RWPE1 (cell line): ENCODE data around the gene FNDC11.
"Not testable (repeated sequence)": the region's sequence is repeated elsewhere in the genome, so short reads cannot be mapped to it uniquely, and the experiment has no call there.

Source experiments
- CTCF ChIA-PET: fragments of 350-600 bp; sonication (Branson Sonifier 250); formaldehyde crosslinking; extraction: SDS; loops from one replicate; lab custom pipeline; 2021; lab: Yijun Ruan, JAX
- POLR2A ChIA-PET: fragments of 400-600 bp; formaldehyde crosslinking; extraction: SDS; loops from one replicate; lab custom pipeline; 2020; ENCODE audit warnings: antibody characterized with exemption; ENCODE audit not compliant: low non-redundant PET; lab: Yijun Ruan, JAX
- DNase-seq: peaks from one replicate; pipeline ENCODE4 v3.0.0; 2012; ENCODE audit warnings: low spot score
- H3K27ac ChIP-seq: fragments of 450-650 bp; 2 replicates; pipeline ENCODE4 v1.5.1; 2017
- CTCF ChIP-seq: fragments of 450-650 bp; conservative IDR thresholded peaks from 2 replicates; pipeline ENCODE4 v1.5.1; 2017; ENCODE audit warnings: low read depth, mild to moderate bottlenecking

FNDC11 gene

DNA sequence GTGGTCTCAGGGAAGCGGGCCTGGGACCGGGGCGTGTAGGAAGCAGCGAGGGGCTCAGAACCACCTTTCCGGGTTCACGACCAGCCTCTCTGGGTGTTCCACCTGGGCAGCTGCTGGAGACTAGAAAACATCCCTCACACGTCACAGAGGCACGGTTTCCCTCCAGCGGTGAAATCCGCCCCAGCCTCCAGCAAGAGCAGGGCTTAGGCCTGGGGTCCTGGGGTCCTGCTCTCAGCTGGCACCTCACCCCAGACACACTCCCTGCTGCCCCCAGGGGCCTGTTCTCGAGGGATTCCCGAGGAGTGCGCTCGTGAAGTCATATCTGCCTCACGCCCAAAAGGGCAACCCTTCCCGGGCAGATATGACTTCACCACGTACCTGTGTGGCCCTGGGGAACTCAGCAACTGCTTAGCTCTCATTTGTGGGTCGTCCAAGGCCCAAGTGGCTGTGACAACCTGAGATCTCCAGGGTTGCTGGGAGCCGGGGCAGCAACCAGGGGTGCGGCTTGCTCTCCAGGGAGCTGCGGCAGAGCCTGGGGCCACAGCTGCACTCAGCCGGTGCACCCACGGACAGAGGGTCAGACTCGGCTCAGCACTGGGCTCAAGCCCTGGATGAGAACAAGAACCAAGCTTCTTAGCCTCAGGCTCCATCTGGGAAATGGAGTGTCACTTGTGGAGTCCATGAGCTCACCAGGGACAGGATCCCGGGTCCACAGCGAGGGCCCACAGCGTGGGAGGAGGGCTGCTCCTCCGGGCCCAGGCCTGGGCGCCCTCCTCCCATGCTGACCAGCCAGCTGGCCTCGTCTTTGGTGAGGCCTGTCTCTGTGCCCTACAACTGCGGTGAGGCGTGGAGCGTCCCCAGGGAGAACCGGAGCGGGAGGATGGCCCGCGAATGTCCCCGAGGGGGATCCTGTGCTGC is 661 bp downstream of the FNDC11 start:
- no peak for DNase-seq
- CTCF ChIA-PET: interaction anchor here (0.6 to 1.3 kb wide), 6 partner anchors 9 to 355 kb away, joined by 3 to 4 read pairs (median 3); partner anchors contain the start of genes HELZ2 and RTEL1
- POLR2A ChIA-PET: interaction anchor here (1.7 kb wide), 1 partner anchor 13 kb away, joined by 4 read pairs; no protein-coding TSS in a partner anchor
- peak overlapping the region; percentile 63 for H3K27ac ChIP-seq
- no peak for TF ChIP-seq CTCF

DNA sequence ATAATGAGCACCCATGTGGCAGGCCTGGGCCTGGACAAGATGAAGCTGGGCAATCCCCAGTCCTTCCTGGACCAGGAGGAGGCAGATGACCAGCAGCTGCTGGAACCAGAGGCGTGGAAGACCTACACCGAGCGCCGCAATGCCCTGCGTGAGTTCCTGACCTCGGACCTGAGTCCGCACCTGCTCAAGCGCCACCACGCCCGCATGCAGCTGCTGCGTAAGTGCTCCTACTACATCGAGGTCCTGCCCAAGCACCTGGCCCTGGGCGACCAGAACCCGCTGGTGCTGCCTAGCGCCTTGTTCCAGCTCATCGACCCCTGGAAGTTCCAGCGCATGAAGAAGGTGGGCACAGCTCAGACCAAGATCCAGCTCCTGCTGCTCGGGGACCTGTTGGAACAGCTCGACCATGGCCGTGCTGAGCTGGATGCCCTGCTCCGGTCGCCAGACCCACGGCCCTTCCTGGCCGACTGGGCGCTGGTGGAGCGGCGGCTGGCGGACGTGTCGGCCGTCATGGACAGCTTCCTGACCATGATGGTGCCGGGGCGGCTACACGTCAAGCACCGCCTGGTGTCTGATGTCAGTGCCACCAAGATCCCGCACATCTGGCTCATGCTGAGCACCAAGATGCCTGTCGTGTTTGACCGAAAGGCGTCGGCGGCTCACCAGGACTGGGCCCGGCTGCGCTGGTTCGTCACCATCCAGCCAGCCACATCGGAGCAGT is 1.9 kb downstream of the FNDC11 start:
- ChIA-PET POLR2A (interaction anchor here (1.7 kb wide), 1 partner anchor 14 kb away, joined by 4 read pairs; no protein-coding TSS in a partner anchor), CTCF (interaction anchor here (0.5 to 1.4 kb wide), 4 partner anchors 18 to 181 kb away, joined by 3 to 4 read pairs (median 4); partner anchors contain the start of genes HELZ2 and PTK6)
- peak overlapping the region; percentile 63 for H3K27ac ChIP-seq
- no peak for TF ChIP-seq CTCF
- no peak for DNase-seq

DNA sequence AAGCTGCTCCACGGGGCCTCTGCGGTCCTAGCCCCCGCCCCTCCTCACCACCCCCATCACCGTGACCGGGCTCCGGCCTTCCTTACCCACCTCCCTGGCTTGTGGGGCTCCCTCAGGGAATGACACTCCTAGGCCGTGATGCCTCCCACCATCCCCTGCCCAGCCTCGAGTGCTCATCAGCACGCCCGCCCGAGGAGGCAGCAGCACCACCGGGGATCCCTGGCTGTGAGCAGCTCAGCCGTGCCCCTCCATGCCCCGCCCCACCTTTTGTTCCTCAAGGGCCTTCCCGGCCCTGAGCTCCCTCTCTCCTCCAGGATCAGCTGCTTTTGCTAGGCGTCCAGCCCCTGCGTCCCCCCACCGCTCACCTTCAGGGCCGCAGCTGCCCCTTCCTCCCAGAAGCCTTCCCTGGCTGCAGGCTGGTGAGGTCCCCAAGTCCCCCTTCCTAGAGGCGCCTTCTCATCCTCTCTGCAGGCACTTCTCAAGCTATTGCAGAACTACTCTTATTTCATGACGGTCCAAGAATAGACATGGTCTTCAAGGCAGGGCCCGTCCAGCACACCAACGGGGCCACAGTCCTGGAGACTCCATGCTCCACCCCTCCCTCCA is 3.0 kb downstream of the FNDC11 start:
- no peak for TF ChIP-seq CTCF
- H3K27ac ChIP-seq: peak overlapping the region; percentile 63
- no peak for DNase-seq
- ChIA-PET POLR2A (interaction anchor here (0.6 kb wide), 1 partner anchor 311 kb away, joined by 3 read pairs; no protein-coding TSS in a partner anchor), CTCF (interaction anchor here (0.6 to 1.4 kb wide), 2 partner anchors 18 to 19 kb away, joined by 3 to 4 read pairs; partner anchors contain the start of gene PTK6)

DNA sequence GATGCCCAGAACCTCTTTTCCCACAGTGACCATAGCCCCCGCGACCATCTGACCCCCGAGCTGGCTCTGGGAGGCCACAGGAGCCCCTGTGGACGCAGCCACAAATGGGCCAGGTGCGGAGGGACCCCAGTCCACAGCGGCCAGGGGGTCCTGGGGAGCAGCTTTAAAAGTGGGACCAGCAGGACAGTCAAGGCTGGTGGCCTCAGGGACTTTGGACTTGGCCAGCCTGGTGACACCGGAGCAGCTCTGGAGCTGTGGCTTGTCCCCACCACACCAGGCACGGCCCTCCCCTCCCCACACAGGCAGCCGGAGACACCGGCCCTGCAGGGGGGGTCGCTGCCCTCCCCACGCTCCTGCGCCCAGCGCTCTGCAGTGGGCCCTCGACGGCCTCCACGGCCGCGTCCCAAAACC is 3.5 kb downstream of the FNDC11 start:
- TF ChIP-seq CTCF: no peak

GRCh38 chr20:63558804-63559484 is 5.0 kb downstream of the FNDC11 start:
- CTCF ChIA-PET: interaction anchor here (0.6 to 1.0 kb wide), 4 partner anchors 20 to 505 kb away, joined by 3 to 4 read pairs (median 3); no protein-coding TSS in a partner anchor
- TF ChIP-seq CTCF: no peak

More for the DNA sequence above, 3.5 kb downstream of the FNDC11 start:
- CTCF ChIA-PET: interaction anchor here (0.6 to 1.4 kb wide), 2 partner anchors 18 to 20 kb away, joined by 3 to 4 read pairs; partner anchors contain the start of gene PTK6
- POLR2A ChIA-PET: interaction anchor here (0.6 kb wide), 1 partner anchor 311 kb away, joined by 3 read pairs; no protein-coding TSS in a partner anchor
- no peak for DNase-seq
- H3K27ac ChIP-seq: peak overlapping the region; percentile 63

DNA sequence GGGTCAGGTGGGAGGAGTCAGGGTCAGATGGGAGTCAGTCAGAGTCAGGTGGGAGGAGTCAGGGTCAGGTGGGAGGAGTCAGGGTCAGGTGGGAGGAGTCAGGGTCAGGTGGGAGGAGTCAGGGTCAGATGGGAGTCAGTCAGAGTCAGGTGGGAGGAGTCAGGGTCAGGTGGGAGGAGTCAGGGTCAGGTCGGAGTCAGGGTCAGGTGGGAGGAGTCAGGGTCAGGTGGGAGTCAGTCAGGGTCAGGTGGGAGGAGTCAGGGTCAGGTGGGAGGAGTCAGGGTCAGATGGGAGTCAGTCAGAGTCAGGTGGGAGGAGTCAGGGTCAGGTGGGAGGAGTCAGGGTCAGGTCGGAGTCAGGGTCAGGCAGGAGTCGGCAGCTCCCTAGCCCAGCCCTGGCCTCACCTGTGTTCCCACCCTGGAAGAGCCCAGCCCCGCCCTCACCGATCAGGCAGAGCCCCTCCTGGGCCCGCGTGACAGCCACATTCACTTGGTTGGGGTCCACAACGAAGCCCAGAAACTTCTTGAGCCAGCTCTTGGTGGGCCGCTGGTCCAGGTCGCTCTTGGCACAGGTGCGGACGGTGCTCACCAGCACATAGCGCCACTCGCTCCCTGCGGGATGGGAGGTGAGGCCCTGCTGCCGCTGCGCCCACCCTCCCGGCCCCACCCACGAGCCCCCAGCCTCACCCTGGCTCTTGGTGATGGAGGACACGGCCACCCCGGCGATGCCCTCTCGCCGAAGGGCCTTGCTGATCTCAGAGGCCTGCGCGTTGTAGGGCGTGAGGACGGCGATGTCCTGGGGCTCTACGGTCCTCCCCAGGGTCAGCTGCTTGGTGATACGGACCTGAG is 5.8 kb downstream of the FNDC11 start:
- H3K27ac ChIP-seq: peak overlapping the region; percentile 8; the same call in 1 of the 2 replicates
- CTCF ChIA-PET, DNase-seq: not testable (repeated sequence)
- POLR2A ChIA-PET: interaction anchor here (0.7 kb wide), 1 partner anchor 23 kb away, joined by 3 read pairs; the partner anchor contains the start of gene PTK6

More at GRCh38 chr20:63558804-63559484, 5.0 kb downstream of the FNDC11 start:
- DNase-seq: no peak
- POLR2A ChIA-PET: no interaction called here
- peak overlapping the region; percentile 10 for H3K27ac ChIP-seq
